ENCODE results near the gene KCNAB1.

DNA sequence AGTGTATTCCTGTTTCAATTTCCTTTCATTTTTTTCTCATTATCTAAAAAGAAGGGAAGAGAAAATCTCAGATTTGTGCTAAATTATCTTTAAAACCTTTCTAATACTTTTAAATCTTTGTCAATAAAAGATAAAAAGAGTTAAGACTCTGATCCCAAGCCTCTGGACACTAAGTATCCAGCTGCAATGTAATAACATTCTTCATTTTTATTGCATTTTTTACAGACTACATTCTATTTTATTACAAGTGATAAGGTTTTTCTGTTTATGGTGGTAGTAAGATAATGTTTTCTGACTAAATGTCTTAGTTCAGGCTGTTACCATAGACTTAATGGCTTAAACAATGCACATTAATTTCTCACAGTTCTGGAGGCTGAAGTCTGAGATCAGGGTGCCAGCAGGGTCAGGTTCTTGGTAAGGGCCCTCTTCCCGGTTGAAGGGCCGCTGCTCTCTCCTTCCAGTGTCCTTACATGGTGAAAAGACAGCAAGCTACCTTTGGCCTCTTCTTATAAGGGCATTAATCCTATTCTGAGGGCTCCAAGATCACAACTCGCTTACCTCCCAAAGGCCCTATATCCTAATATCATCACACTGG lies 19.7 kb downstream of the KCNAB1 start:
- TF ChIP-seq, protein P1, sequence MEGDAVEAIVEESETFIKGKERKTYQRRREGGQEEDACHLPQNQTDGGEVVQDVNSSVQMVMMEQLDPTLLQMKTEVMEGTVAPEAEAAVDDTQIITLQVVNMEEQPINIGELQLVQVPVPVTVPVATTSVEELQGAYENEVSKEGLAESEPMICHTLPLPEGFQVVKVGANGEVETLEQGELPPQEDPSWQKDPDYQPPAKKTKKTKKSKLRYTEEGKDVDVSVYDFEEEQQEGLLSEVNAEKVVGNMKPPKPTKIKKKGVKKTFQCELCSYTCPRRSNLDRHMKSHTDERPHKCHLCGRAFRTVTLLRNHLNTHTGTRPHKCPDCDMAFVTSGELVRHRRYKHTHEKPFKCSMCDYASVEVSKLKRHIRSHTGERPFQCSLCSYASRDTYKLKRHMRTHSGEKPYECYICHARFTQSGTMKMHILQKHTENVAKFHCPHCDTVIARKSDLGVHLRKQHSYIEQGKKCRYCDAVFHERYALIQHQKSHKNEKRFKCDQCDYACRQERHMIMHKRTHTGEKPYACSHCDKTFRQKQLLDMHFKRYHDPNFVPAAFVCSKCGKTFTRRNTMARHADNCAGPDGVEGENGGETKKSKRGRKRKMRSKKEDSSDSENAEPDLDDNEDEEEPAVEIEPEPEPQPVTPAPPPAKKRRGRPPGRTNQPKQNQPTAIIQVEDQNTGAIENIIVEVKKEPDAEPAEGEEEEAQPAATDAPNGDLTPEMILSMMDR (IDR thresholded peaks at IDR 0.05; ENCODE audit: poor library complexity): no peak
- no peak for TF ChIP-seq EZH2 (IDR thresholded peaks at IDR 0.05; ENCODE audit: borderline replicate concordance)
- TF ChIP-seq EZH2phosphoT487 (IDR thresholded peaks at IDR 0.05; ENCODE audit: low read depth, severe bottlenecking, unreplicated experiment): no peak

Measured in hepatocyte (in vitro differentiated cells).